Duodenal mucosa (tissue), 2 donors: ENCODE results near the gene DIO3.

Experiments used
- H3K27ac ChIP-seq: one replicate; pipeline ENCODE4 v1.7.0; 2013; ENCODE audit warnings: low read depth, low read length
- H3K27me3 ChIP-seq, 2 donors: one replicate each; pipeline ENCODE4 v1.7.0; 2013; ENCODE audit warnings: low read length in 2 of 2, control low read depth in 1 of 2; ENCODE audit not compliant: insufficient read depth in 2 of 2, control insufficient read depth in 1 of 2
- H3K36me3 ChIP-seq, 2 donors: one replicate each; pipeline ENCODE4 v1.7.0; 2013; ENCODE audit warnings: low read length in 2 of 2, control low read depth in 1 of 2; ENCODE audit not compliant: insufficient read depth in 2 of 2, control insufficient read depth in 1 of 2
- H3K4me1 ChIP-seq, 2 donors: one replicate each; pipeline ENCODE4 v1.7.0; 2013; ENCODE audit warnings: low read length in 2 of 2, control low read depth in 1 of 2; ENCODE audit not compliant: insufficient read depth in 2 of 2, control insufficient read depth in 1 of 2
- H3K4me3 ChIP-seq, 2 donors: one replicate each; pipeline ENCODE4 v1.7.0; 2013; ENCODE audit warnings: low read length in 2 of 2, low read depth in 1 of 2
- H3K9ac ChIP-seq, 2 donors: one replicate each; pipeline ENCODE4 v1.7.0; 2013; ENCODE audit warnings: low read length in 2 of 2, low read depth in 1 of 2
- H3K9me3 ChIP-seq, 2 donors: one replicate each; pipeline ENCODE4 v1.7.0; 2013; ENCODE audit warnings: low read length in 2 of 2, control low read depth in 1 of 2; ENCODE audit not compliant: control insufficient read depth in 1 of 2

The DIO3 gene

GRCh38 chr14:101588990-101589389, 27.7 kb downstream of the DIO3 start:
- H3K27ac ChIP-seq: no peak overlapping the region
- H3K4me3 ChIP-seq: no peak overlapping the region
- no peaks in the 10 kb centered on the region for H3K9me3 ChIP-seq
- H3K27me3 ChIP-seq: no peaks in the 10 kb centered on the region
- H3K4me1 ChIP-seq: no peaks in the 10 kb centered on the region
- no peaks in the 10 kb centered on the region for H3K36me3 ChIP-seq
- H3K9ac ChIP-seq: no peak overlapping the region

GRCh38 chr14:101589486-101590015, 28.3 kb downstream of the DIO3 start:
- no peaks in the 10 kb centered on the region for H3K4me1 ChIP-seq
- no peaks in the 10 kb centered on the region for H3K9me3 ChIP-seq
- no peaks in the 10 kb centered on the region for H3K36me3 ChIP-seq
- H3K27ac ChIP-seq: no peak overlapping the region
- H3K27me3 ChIP-seq: no peaks in the 10 kb centered on the region
- H3K4me3 ChIP-seq: no peak overlapping the region
- no peak overlapping the region for H3K9ac ChIP-seq

- no peak overlapping the region for H3K27ac ChIP-seq
These were observed 28.8 kb downstream of the DIO3 start for GRCh38 chr14:101590062-101590461.

GRCh38 chr14:101590616-101591015, 29.3 kb downstream of the DIO3 start:
- H3K4me1 ChIP-seq: no peaks in the 10 kb centered on the region
- no peak overlapping the region for H3K4me3 ChIP-seq
- no peak overlapping the region for H3K27ac ChIP-seq
- no peaks in the 10 kb centered on the region for H3K9me3 ChIP-seq
- no peak overlapping the region for H3K9ac ChIP-seq
- no peaks in the 10 kb centered on the region for H3K27me3 ChIP-seq
- H3K36me3 ChIP-seq: no peaks in the 10 kb centered on the region

More at GRCh38 chr14:101590062-101590461, 28.8 kb downstream of the DIO3 start:
- H3K36me3 ChIP-seq: no peaks in the 10 kb centered on the region
- H3K9me3 ChIP-seq: no peaks in the 10 kb centered on the region
- H3K4me3 ChIP-seq: no peak overlapping the region
- no peak overlapping the region for H3K9ac ChIP-seq
- H3K27me3 ChIP-seq: no peaks in the 10 kb centered on the region
- H3K4me1 ChIP-seq: no peaks in the 10 kb centered on the region

- Histone ChIP-seq H3K9me3 (no peaks in the 10 kb centered on the region), H3K9ac (no peak overlapping the region), H3K4me1 (no peaks in the 10 kb centered on the region), H3K27ac (no peak overlapping the region), H3K4me3 (no peak overlapping the region), H3K27me3 (no peaks in the 10 kb centered on the region), H3K36me3 (no peaks in the 10 kb centered on the region)
These were observed 29.8 kb downstream of the DIO3 start for GRCh38 chr14:101591121-101591520.

- H3K9ac ChIP-seq: no peak overlapping the region
- H3K36me3 ChIP-seq: no peaks in the 10 kb centered on the region
- H3K4me3 ChIP-seq: no peak overlapping the region
- peaks cover 3 to 4% of the 10 kb centered on the region in 2 donors for H3K4me1 ChIP-seq
- H3K27me3 ChIP-seq: no peaks in the 10 kb centered on the region
- no peak overlapping the region for H3K27ac ChIP-seq
- H3K9me3 ChIP-seq: no peaks in the 10 kb centered on the region
These were observed 30.3 kb downstream of the DIO3 start for GRCh38 chr14:101591582-101591981.

GRCh38 chr14:101593411-101594238, 32.3 kb downstream of the DIO3 start:
- H3K27ac ChIP-seq: no peak overlapping the region
- no peaks in the 10 kb centered on the region for H3K36me3 ChIP-seq
- peaks cover 6% of the 10 kb centered on the region in 2 donors for H3K4me1 ChIP-seq
- no peak overlapping the region for H3K4me3 ChIP-seq
- no peaks in the 10 kb centered on the region for H3K9me3 ChIP-seq
- H3K9ac ChIP-seq: no peak overlapping the region
- no peaks in the 10 kb centered on the region for H3K27me3 ChIP-seq

- Histone ChIP-seq H3K27me3 (no peaks in the 10 kb centered on the region), H3K9ac (no peak overlapping the region), H3K36me3 (no peaks in the 10 kb centered on the region), H3K9me3 (no peaks in the 10 kb centered on the region), H3K4me3 (no peak overlapping the region), H3K27ac (no peak overlapping the region), H3K4me1 (peaks cover 6% of the 10 kb centered on the region in 2 donors)
These were observed 33.3 kb downstream of the DIO3 start for GRCh38 chr14:101594511-101595148.

GRCh38 chr14:101595349-101595748, 34.1 kb downstream of the DIO3 start:
- Histone ChIP-seq H3K4me1 (peaks cover 6% of the 10 kb centered on the region in 2 donors), H3K27ac (no peak overlapping the region), H3K4me3 (no peak overlapping the region), H3K9me3 (no peaks in the 10 kb centered on the region), H3K27me3 (no peaks in the 10 kb centered on the region), H3K36me3 (no peaks in the 10 kb centered on the region), H3K9ac (no peak overlapping the region)
